Right atrium auricular region (tissue), 2 donors: ENCODE data around the gene TMCC2. TPM values are rescaled to one million over a fixed set of nuclear protein-coding genes. Genes with fewer than 3 reads are reported as not detected.
A peak's percentile ranks its signal among the peaks of the same experiment; 100 is the strongest.

Source experiments
- DNase-seq: peaks from one replicate; pipeline ENCODE4 v3.0.0-alpha.2; 2019; ENCODE audit warnings: low spot score
- H3K27ac ChIP-seq, 2 donors: fragments of 200-600 bp; sonication (generic); 1 replicate in 1 of 2; 2 replicates in 1 of 2; pipeline ENCODE4 v1.5.1; 2016 to 2019
- H3K27me3 ChIP-seq, 2 donors: fragments of 200-600 bp; sonication (generic); one replicate each; pipeline versions ENCODE4 v1.5.1 to v1.6.0; 2017 to 2019
- H3K36me3 ChIP-seq: fragments of 200-600 bp; sonication (generic); one replicate; pipeline ENCODE4 v1.5.1; 2016
- H3K4me1 ChIP-seq, 2 donors: fragments of 200-600 bp; sonication (generic); one replicate each; pipeline versions ENCODE4 v1.5.1 to v1.6.0; 2017 to 2019
- H3K4me3 ChIP-seq, 2 donors: fragments of 200-600 bp; sonication (generic); 1 replicate in 1 of 2; 2 replicates in 1 of 2; pipeline ENCODE4 v1.5.1; 2017 to 2019; ENCODE audit warnings: mild to moderate bottlenecking in 1 of 2, moderate library complexity in 1 of 2
- H3K9me3 ChIP-seq, 2 donors: fragments of 200-600 bp; sonication (generic); one replicate each; pipeline ENCODE4 v1.5.1; 2019
- total RNA-seq, 2 donors: library from RNA; depleted of rRNA; stranded (reverse); fragments of >200 nt; gene quantifications; one replicate each; pipeline ENCODE4 v1.1.0, GENCODE V29; 2016
- TF ChIP-seq, protein P1 (sequence below), 2 donors: fragments of 200-600 bp; sonication (generic); IDR thresholded peaks; one replicate each; pipeline ENCODE4 v1.5.1; 2019; ENCODE audit warnings: antibody characterized with exemption in 2 of 2

Gene TMCC2
- total RNA-seq, 2 donors from 2014 or later: 8.5 to 11.9 TPM

DNA sequence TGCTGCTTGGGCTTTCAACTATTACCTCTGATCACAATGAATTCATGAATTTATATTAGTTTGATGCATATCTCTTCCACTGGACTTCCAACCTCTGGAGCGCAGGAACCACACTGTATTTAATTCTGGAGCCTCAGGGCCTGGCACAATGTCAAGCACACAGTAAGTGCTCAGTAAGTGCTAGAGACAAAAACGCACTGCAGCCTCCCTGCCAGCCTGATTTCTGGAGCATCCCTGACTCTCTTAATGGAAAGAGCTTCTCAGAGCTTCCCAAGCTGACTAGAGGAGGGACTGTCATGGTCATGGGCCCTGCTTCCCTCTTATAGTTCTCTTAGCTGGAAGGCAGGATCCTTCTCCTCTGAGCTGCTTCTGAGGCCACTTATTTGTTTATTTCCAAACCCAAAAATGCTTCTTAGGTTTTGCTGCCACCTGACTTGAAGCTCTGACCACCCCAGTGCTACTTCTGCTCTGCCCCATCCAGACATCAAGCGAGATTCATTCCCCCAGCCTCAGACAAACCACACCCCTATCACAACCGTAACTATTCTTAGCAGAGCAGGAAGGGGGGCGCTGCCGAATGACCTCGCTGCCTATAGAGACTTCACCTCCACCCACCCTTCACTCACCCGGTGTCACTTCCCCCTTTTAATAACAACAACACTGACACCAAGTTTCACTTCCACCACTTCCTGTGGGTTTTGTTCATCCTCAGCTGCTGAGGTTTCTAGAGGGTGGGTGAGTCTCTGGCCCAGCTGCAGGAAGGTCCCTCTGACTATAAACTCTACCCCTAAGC is 60.2 kb downstream of the TMCC2 start:
- H3K4me1 ChIP-seq: peaks cover 0 to 16% of the 10 kb centered on the region in 2 donors
- H3K27ac ChIP-seq: no peak overlapping the region
- no peak overlapping the region for H3K4me3 ChIP-seq
- no peaks in the 10 kb centered on the region for H3K36me3 ChIP-seq
- H3K9me3 ChIP-seq: no peaks in the 10 kb centered on the region
- H3K27me3 ChIP-seq: no peaks in the 10 kb centered on the region
- TF ChIP-seq, protein P1, sequence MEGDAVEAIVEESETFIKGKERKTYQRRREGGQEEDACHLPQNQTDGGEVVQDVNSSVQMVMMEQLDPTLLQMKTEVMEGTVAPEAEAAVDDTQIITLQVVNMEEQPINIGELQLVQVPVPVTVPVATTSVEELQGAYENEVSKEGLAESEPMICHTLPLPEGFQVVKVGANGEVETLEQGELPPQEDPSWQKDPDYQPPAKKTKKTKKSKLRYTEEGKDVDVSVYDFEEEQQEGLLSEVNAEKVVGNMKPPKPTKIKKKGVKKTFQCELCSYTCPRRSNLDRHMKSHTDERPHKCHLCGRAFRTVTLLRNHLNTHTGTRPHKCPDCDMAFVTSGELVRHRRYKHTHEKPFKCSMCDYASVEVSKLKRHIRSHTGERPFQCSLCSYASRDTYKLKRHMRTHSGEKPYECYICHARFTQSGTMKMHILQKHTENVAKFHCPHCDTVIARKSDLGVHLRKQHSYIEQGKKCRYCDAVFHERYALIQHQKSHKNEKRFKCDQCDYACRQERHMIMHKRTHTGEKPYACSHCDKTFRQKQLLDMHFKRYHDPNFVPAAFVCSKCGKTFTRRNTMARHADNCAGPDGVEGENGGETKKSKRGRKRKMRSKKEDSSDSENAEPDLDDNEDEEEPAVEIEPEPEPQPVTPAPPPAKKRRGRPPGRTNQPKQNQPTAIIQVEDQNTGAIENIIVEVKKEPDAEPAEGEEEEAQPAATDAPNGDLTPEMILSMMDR (IDR thresholded peaks at IDR 0.05): no peak
- no peak for DNase-seq

DNA sequence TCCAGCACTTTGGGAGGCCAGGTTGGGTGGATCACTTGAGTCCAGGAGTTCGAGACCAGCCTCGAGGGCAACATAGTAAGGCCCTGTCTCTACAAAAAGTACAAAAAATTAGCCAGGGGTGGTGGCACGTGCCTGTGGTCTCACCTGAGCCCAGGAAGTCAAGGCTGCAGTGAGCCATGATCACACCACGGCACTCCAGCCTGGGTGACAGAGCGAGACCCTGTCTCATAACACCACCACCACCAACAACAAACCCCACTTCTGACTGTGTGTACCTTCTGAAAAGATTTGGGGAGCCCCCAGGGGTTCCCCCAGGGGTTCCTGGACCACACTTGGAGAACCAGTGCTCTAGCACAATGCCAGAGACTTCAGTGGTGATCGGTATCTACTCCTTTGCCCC is 63.9 kb downstream of the TMCC2 start:
- no peaks in the 10 kb centered on the region for H3K9me3 ChIP-seq
- no peak overlapping the region for H3K4me3 ChIP-seq
- H3K4me1 ChIP-seq: peaks cover 0 to 16% of the 10 kb centered on the region in 2 donors
- no peak overlapping the region for H3K27ac ChIP-seq
- no peaks in the 10 kb centered on the region for H3K27me3 ChIP-seq
- DNase-seq: no peak
- TF ChIP-seq, protein P1 (IDR thresholded peaks at IDR 0.05): no peak
- no peaks in the 10 kb centered on the region for H3K36me3 ChIP-seq

DNA sequence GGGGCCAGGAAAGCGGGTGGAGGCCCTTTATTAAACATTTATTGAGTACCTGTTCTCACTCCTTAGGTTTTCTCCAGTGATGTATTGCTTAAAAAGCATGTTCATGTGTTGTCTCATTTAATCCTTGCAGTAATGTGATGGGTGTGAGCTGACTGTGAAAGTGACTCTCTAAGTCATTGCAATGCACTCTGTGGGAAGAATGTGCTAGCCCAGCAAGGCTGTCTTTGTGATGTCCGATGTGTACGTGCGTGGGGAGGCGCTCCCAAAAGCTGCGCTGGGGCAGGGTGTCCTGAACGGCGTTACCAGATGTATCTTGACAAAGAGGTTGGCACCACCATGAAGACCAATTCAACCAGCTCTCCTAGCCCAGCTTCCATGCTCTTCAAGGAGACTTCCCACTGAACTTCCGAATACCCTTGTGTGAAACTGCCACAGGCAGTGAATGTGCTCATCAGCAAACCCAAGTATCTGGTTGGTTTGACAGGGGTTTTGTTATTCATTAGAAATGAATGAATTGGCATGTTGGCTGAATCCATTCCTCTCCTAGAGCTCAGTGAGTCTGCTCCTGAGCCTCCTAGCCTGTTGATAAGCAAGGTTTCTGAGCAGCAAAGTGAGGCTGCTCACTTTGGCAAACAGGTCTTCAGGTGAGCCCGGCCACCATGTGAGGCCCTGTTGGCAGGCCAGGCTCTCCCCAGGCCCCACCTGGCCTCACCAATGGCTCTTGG is 65.8 kb downstream of the TMCC2 start:
- no peak for DNase-seq
- H3K4me3 ChIP-seq: no peak overlapping the region
- H3K36me3 ChIP-seq: no peaks in the 10 kb centered on the region
- peaks cover 0 to 16% of the 10 kb centered on the region in 2 donors for H3K4me1 ChIP-seq
- H3K27me3 ChIP-seq: no peaks in the 10 kb centered on the region
- peak overlapping the region; percentile 14 to 48 for H3K27ac ChIP-seq
- TF ChIP-seq, protein P1 (IDR thresholded peaks at IDR 0.05): no peak
- no peaks in the 10 kb centered on the region for H3K9me3 ChIP-seq

DNA sequence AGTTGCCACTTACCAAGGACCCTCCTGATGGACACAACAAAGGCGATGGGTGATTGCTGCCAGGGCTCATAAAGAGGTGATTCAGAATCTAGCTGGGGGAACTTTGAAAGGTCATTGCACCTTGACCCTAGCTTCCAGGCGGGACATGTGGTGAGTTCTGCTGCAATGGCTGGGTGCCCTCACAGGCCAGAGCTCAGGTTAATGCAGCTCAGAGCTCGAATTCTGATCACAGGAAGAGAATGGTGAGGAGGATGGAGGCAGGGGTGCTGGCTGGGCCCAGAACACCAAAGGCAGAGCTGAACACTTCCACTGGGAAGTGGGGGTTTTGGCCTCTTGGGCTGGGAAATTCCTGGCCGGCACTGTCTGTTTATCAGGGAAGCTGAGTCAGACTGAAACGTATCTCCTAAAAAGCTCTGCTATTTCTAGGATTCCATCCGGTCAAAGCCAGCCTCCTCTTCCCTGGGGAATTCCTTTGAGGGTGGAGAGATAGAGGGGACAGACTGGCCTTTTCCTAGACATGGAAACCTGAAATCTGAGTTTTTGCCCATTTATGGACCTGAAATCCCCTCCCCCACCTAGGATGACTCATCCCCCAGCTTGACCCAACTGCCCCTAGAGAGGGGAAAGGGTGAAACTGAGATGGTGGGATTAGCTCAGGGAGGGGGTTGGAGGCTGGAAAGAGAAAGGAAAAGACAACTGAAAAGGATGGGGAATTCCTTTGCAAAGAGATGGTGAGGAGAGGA is 66.6 kb downstream of the TMCC2 start:
- H3K4me1 ChIP-seq: peaks cover 0 to 16% of the 10 kb centered on the region in 2 donors
- no peaks in the 10 kb centered on the region for H3K9me3 ChIP-seq
- H3K36me3 ChIP-seq: no peaks in the 10 kb centered on the region
- no peak for DNase-seq
- H3K27ac ChIP-seq: peak overlapping the region; percentile 14 to 48
- H3K27me3 ChIP-seq: no peaks in the 10 kb centered on the region
- TF ChIP-seq, protein P1 (IDR thresholded peaks at IDR 0.05): no peak
- no peak overlapping the region for H3K4me3 ChIP-seq

DNA sequence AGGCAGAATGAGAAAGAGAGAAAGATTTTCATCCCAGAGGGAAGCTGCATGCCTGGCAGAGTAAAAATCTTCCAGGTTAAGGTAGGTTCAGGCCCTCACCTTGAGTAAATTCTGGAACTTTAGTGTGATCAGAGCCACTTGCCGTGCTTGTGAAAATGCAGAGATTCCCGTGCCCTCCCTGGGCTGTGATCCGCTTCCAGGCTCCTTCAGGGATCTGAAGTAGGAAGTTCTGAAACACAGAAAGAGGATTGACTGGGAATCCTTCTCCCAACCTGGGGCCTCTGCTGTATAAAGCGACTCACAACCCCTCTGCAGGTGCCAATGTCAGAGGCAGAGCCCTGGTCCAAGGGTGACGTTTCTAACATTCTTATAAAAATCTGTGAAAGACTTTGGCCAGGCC is 67.2 kb downstream of the TMCC2 start:
- no peaks in the 10 kb centered on the region for H3K36me3 ChIP-seq
- H3K4me3 ChIP-seq: no peak overlapping the region
- H3K27me3 ChIP-seq: no peaks in the 10 kb centered on the region
- H3K4me1 ChIP-seq: peaks cover 0 to 16% of the 10 kb centered on the region in 2 donors
- TF ChIP-seq, protein P1 (IDR thresholded peaks at IDR 0.05): no peak
- no peaks in the 10 kb centered on the region for H3K9me3 ChIP-seq
- no peak for DNase-seq
- H3K27ac ChIP-seq: peak overlapping the region; percentile 14 to 48
